HG03175 (cell line): ENCODE measurements around the gene MAP4K2.
"Not testable (repeated sequence)": the region's sequence is repeated elsewhere in the genome, so short reads cannot be mapped to it uniquely, and the experiment has no call there.

Experiments used
- ATAC-seq: cut with Tn5 transposase; IDR thresholded peaks from one replicate; pipeline ENCODE4 v1.9.1; 2021; ENCODE audit warnings: mild to moderate bottlenecking, moderate library complexity; ENCODE audit not compliant: unreplicated experiment

MAP4K2 gene

GRCh38 chr11:64803158-64803845 lies at the start of gene MAP4K2:
Gene MAP4K2, minus strand, starts transcription at chr11:64803214. Its CDS starts 65 bp downstream, at chr11:64803149.
- peak; percentile 59 for ATAC-seq

DNA sequence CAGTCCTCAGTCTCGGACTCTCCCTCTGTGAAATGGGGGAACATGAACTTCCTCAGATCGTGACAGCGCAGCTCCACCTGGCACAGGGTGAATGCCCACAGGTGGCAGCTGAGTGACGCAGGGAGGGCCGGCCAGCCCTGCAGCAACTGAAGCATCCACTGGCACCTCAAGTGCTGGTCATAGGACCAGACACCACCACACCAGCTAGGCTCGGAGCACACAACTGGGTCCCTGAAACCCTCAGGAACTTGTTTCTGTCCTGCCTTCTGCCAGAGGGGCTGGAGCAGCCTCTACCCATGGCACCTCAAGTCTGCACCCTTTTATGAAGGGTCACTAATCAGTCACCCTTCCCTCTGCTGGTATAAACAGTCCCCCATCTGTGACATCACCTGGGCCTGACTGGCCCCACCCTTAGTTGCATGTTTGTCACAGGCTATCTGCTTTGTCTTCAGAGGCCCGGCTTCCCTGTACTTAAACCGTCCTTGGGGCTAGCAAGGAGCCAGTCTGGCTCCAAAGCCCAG lies 48.9 kb upstream of the MAP4K2 start:
- peak; percentile 21 for ATAC-seq

DNA sequence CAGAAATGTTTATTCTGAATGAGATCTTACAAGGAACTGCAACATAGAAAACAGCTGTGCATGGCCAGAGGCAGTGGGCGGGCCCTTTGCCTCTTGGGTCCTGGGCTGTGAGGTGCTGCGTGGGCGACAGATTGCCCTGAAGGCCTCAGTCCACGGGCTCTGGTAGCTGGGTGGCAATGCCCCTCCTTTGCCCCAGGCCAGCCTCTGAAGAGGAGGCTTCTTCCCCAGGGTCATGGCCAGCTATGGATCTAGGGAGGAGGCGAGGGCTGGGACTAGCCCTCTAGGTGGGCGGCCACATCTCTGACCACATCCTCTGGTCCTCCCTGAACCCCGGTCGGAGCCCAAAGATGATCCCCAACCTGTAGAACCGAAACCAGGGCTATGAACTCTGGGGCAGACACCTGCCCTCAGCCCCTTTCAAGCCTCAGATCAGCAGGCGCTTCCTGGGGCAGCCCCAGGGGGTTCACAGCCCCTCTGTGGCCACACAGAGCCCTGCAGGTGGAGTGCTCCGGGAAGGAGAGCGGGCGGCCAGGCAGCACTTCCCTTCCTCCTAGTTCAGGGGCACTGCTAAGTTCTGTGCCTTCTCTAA lies 48.1 kb upstream of the MAP4K2 start:
- peak; percentile 66 for ATAC-seq

DNA sequence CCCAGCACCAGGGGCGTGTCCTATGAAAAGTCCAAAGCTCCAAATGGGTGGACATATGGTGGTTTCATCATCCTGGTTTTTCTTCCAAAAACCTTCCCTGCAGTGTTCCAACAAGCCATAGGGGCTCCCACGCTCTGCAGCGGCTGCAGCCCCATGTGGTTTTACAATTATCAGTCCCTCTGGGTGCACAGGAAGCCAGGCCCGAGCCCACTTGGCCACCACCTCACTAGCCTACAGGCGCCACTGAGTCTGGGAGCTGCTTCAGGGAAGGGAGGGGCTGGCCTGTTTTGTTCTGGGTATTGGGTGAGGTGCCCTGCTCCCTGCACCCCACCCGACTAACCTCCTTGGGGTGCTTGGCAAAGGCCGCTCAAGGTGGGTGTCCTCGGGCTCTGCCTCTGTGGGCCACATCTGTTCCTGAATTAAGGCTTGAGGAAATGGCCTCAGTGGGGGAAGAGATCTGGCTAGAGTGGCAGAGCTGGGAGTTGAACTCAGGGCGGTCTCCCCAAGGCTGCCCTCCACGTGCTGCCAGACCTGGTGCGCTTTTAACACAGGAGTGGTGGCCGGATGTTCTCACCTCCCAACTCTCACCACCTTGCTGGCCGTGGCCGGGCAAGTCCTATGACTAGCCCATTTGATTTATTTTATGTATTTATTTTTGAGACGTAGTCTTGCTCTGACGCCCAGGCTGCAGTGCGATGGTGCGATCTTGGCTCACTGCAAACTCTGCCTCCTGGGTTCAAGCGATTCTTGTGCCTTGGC lies 46.8 kb upstream of the MAP4K2 start:
- ATAC-seq = no peak

DNA sequence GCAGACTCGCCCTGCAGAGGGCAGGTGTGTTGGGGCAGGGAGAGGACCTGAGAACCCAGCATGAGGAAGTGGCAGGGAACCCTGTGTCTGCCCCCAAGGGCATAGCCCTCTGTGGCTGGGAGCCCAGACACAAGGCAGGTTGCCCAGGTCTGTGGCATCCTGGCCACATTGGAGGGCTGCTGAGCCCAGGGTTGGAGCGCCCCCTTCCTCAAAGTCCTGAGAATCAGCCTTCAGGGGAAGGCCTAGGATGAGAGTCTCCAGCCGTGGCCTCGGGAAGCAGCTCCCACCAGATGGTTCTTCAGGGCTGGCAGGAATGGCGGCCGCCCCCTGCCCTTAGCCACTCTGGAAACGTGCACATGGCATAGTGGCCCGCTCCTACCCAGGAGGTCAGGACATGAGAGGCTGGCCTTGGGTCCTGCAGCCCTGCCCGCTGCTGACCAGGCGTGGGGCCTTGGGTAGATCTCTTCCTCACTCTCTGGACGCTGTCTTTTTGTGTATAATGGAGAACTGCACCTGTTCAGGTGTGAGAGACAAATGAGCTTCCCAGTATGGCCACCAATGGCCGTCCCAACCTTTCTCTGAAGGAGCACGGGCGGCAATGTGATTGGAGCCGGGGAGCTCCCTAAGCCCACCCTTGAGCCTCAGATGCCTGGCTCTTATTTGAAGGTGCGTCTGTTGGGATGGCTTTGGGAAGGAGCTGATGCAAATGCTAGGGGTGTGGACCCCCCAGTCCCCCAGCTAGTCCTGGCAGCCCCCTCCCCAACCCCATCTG lies 46.0 kb upstream of the MAP4K2 start:
- no peak for ATAC-seq

GRCh38 chr11:64848214-64848825 lies 45.3 kb upstream of the MAP4K2 start:
- no peak for ATAC-seq

DNA sequence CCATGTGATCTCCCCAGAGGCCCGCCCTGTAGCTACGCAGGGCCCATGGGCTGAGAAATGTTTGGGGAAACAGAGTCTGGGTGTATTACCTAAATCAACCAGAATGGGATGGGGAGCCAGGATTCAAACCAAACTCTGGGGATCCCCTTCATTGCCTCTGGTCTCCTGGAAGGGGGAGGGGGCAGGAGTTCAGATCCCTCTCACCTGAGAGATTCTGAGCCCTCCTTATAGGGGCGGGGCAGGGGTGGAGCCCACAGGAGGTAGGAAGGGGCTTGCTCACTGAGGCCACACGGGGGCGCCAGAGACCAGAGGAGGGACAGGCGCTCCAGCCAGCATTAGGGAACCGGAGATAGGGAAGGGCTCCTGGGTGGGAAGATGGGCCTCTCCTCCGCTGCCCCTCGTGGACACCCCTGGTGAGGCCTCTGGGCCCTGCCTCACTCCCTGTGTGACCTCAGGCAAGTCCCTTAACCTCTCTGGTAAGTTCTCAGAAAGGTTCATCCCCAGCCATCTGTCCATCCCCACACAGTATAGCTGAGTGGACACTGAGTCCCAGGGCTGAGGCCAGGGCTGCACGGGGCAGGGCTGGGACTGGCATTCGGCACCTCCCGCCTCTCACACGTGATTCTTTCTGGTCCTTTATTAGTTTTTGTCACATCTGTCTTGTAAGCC lies 44.1 kb upstream of the MAP4K2 start:
- ATAC-seq = no peak

GRCh38 chr11:64845776-64846129 lies 42.7 kb upstream of the MAP4K2 start:
- not testable (repeated sequence) for ATAC-seq

DNA sequence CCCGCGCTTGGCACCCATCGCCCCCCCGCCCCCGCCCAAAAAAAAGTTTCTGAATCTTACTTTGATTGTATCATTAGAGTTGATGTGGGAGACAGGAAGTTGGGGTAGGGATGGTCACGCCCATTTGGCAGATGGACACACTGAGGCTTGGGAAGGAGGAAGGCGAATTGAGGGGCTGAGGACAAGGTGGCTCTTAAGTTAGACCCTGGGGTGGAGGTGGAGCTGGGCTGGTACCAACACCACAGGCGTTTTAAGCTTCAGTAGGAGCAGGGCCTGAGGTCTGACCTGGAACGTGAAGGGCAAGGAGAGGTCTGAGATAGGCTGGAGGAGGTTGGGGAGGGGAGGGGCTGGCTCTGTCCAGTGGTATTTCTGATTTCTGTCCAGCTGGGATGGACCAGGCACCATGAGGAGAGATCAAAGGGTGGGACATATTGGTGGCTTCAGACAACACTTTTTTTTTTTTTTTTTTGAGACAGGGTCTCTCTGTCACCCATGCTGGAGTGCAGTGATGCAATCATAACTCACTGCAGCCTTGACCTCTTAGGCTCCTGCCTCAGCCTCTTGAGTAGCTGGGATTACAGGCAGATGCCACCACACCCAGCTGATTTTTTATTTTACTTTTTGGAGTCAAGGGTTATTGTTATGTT lies 42.2 kb upstream of the MAP4K2 start:
- ATAC-seq = no peak

DNA sequence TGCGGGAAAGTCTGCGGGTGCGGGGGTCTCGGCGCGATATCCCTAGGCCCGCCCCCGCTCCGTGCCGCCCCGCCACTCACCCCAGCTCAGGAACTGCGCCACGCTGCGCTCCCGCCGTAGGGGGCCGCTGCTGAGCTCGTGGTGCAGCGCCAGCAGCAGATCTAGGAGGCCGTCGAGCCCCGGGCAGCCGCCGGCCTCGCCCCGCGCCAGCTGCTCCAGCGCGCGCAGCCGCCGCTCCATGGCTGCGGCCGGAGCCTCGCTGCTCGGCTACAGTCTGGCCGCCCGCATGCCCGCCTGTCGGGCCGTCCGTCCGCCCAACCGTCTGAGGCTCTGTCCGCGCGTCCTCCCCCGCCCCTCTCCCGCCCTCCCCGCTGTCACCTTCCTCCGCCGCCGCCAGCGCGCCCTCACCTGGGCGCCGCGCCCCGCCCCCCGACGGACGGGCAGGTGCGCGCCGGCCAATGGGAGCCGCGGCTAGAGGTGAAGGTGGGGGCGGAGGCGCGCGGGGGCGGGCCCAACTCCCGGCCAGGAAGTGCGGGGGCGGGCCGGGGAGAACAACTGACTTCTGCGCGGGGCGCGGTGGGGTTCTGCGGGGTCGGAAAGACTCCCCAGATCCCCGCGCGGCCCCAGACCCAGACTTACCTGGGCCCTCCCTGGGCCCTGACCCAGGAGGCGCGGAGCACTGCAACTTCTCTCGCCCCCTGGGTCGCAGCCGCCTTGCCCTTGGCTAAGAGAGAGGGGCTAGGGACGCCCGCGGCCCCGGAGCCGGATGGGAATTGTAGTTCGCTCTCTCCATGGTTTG lies 41.5 kb upstream of the MAP4K2 start, which contains the start of gene CDC42BPG:
TSS of gene CDC42BPG (minus strand) at position 324 of the 799 bp plus-strand sequence. CDS start at position 240, 84 bp downstream.
- no peak for ATAC-seq

- no peak for ATAC-seq
Observed at GRCh38 chr11:64843686-64844329, 40.8 kb upstream of the MAP4K2 start.

GRCh38 chr11:64842851-64843685 lies 40.1 kb upstream of the MAP4K2 start:
- no peak for ATAC-seq

DNA sequence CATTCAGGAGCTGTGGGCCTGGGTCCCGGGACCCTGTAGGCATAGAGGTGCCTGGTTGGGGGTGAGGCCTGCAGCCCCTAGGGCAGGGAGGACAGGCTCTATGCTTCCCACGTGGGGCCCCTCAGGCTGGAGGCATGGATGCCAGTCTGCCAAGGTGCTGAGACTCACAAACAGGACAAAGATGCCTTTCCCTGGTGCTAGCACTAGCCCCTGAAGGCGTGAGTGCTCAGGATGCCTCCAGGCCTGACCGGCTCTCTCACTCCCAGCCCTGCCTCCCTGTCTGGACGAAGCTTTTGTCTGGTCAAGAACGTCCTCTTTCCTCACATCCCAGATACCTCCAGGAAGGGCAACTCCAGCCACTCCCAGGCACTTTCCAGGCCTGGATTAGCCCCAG lies 39.3 kb upstream of the MAP4K2 start:
- no peak for ATAC-seq

- ATAC-seq = no peak
Observed at GRCh38 chr11:64841592-64842365, 38.8 kb upstream of the MAP4K2 start.

DNA sequence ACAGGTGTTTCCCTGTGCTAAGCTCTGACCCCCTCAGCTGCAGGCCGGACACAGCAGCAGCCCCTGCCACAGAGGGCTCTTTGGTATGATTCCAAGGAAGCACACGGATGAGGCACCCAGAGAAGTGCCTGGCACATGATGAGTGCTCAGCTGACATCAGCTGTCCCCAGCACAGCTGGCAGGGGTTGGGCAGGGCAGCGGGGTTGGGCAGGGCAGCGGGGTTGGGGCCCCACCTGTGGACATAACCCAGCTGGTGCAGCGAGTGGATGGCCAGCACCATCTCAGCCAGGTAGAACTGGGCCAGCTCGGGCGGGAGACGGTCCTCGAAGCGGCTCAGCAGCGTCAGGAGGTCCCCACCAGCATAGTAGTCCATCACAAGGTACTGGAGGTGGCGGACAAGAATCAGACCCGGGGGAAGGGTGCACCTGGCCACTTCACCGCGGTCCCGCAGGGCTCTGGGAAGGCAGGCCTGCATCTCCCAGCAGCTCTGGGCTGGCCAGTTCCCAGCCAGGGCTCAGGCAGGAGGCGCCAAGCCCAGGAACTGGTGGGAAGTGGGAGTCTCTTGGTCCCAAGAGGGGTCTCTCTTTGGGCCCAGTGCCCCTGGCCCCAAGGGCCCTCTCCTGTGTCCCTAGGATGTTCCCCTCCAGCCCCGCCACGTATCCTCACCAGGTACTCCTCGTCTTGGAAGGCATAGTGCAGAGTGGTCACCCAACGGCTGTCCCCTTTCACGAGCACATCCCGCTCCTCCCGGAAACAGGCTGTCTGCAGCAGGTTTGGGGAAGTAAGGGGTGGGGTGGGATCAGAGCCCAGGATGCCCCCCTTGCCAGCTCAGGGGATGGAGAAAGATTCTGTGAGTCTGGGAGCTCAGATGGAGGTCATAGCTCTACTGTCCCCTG lies 37.1 kb upstream of the MAP4K2 start:
- no peak for ATAC-seq

- ATAC-seq = no peak
Observed at GRCh38 chr11:64839335-64839734, 36.3 kb upstream of the MAP4K2 start.
